HG02981 (cell line): Measurements from ENCODE around the gene GRAMD1B.

Experiments used
- ATAC-seq: cut with Tn5 transposase; IDR thresholded peaks from one replicate; pipeline ENCODE4 v1.9.1; 2021; ENCODE audit warnings: mild to moderate bottlenecking, moderate library complexity; ENCODE audit not compliant: unreplicated experiment

The GRAMD1B gene

DNA sequence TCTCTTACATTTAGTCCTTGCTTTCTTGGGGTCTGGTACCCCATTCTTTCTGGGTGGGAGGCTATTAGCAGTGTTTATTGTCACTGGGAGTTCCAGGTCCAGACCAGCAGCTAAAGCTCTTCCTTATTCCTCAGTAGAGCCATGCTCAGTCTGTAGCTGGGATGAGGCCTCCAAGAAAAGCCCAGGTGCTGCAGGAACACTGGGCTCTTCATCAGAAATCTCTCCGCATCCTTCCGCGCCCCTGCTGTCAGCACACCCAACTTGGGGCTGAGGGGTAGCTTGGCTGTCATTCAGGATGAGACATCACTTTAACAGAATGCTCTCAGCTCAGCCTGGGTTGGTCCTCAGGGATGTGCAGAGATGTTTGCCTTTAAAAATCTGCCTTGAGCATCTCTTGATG is 97.5 kb downstream of the GRAMD1B start:
- ATAC-seq: no peak

DNA sequence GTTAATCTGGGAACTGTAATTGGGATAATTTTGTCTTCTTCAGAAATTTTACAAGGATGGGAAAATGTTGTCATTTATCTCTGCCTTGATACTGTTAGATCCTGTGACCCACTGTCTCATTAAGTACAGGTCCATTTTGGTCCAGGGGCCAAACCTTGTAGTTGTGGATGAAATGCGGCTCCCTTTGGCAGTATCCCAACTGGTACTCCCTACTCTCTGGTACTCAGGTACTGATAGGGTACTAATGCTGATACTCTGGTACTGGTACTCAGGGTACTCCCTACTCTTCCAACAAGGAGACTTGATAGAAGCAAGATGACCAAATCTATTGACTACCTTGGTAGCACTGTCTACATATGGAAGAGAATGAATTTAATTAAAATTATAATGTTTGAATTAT is 97.9 kb downstream of the GRAMD1B start:
- ATAC-seq: no peak

GRCh38 chr11:123531325-123531724 is 101.3 kb downstream of the GRAMD1B start:
- ATAC-seq: no peak

DNA sequence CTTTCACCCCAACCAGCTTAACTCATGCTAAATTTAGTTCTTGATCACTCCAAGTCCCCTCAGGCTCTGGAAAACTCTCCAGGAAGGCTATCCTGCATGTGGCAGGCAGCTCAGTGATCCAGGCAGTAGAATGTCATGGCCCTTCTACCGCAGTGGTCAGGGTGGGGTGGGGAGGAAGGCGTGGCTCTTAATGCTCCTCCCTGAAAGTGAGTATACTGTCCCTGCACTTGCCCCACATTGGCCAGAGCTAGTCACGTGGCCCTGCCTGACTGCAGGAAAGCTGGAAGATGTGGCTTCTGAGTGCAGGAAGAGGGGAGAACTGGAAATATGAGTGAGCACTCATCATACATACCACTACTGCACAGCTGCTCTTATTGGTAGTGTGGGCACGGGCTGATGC is 102.1 kb downstream of the GRAMD1B start:
- ATAC-seq: no peak

DNA sequence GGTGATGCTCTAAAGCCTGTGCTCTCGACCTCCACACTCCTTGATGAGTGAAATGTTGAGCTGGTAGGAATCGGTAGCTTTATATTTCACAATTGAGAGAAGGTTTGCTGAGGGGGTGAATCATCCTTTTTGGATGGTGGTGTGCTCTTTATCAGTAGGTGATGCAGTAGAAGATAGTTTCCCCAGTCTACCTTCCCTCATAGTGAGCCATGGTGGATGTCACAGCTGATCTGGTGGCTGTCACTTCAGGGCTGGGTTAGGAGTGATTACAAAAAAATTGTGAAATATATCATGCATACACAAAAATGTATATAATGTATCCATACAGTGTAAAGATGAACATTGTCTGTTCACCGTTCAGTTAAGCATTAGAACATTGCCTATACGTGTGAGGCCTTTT is 105.3 kb downstream of the GRAMD1B start:
- no peak for ATAC-seq

GRCh38 chr11:123536690-123537437 is 106.8 kb downstream of the GRAMD1B start:
- no peak for ATAC-seq

GRCh38 chr11:123537726-123538125 is 107.7 kb downstream of the GRAMD1B start:
- ATAC-seq: no peak

- no peak for ATAC-seq
Observed at GRCh38 chr11:123543797-123544196, 113.7 kb downstream of the GRAMD1B start.

DNA sequence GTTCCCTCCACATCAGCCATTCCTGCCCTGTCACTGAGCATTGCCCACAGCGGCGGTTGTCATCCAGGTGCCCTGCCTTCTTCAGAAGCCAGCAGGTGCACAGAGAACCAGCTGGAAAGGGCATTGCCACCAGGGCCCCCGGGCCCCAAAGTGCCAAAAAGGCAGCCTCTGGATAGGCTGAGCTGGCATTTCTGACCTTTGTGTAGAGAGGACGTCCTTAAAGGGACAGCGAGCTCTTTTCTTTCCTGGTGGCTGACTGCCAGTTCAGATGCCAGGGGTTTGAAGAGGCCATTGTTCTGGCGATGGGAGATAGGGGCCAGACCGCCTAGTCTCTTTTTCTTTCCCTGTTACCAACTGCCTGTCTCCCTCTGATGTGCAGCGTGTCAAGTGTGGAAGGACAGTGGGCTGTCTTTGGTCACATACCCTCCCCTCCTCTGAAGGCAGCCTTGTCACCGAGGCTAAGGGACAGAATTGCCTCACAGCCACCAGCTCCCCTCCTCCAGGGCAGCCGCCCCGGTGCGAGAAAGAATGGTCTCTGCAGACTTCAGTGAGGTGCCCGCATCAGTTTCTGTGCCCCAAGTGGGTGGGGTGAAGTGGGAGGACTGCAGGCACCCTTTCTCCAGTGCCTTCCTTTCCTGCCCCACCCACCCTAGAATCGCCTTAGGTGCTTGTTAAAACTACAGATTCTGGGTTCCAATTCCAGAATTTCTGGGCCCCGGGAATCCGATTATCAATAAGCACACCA is 114.7 kb downstream of the GRAMD1B start:
- ATAC-seq: no peak

GRCh38 chr11:123545726-123546270 is 115.7 kb downstream of the GRAMD1B start:
- no peak for ATAC-seq

- no peak for ATAC-seq
Observed at GRCh38 chr11:123546515-123546914, 116.4 kb downstream of the GRAMD1B start.

DNA sequence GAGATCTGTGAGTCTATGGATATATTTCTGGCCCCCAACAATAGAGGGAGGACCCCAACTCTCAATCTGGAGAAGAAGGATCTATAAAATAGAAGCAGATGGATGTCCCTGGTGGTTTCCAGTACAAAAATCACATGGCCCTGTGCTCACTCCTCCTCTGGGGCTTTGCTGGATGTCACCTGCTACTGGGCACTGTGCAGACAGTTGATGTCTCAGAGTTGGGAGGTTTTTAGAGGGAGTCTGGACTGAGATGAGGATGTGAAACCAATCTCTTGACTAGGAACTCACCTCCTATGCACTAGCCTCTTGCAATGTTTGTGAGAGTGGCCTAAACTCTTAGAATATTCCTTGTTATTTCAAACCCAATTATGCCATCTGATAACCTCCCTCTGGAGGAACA is 117.1 kb downstream of the GRAMD1B start:
- peak; percentile 92 for ATAC-seq

GRCh38 chr11:123548774-123549173 is 118.7 kb downstream of the GRAMD1B start:
- no peak for ATAC-seq

DNA sequence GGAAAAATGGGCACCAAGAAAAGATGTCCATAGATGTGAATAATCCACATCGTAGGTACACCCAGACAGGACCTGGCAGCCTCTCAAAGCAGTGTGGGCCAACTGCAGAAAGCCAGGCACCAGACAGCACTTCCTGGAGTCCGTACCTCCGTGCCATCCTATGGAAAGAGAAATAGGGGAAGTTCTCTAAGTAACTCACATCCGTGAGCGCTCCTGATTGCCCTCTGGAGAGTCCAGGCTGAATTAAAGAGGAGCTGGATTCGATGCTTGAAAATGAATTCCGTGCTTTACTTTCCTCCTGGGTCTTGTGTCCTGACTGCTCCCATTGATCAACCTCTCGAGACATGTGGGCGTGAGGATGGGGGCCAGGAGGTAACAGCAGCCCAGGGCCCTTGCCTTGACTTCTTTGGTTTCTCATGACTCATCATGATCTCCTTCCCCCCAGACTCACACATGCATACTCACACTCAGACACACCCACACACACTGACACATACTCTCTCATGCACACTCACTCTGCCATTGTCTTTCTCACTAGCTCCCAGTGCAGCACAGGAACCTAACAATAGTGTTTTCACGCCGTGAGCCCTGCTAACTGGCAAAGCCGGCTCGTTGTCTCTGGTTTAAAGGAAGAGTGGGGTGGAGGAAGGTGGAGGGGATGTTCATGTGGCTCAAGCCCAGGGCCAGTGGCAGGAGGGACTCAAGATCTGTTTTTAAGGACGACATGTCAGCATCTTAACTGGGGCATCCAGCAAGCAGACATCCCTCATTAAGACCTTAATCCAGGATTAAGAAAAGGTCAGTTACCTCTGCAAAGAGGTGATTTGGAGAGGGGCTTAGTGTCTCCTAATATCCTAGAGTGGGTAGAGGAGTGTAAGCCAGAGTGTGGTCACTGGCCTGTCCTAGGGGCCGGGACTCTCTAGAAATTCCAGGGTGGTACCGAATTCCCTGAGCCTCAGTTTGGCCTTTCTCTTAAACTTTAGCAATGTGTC is 120.2 kb downstream of the GRAMD1B start:
- no peak for ATAC-seq

GRCh38 chr11:123551079-123551478 is 121.0 kb downstream of the GRAMD1B start:
- ATAC-seq: no peak

DNA sequence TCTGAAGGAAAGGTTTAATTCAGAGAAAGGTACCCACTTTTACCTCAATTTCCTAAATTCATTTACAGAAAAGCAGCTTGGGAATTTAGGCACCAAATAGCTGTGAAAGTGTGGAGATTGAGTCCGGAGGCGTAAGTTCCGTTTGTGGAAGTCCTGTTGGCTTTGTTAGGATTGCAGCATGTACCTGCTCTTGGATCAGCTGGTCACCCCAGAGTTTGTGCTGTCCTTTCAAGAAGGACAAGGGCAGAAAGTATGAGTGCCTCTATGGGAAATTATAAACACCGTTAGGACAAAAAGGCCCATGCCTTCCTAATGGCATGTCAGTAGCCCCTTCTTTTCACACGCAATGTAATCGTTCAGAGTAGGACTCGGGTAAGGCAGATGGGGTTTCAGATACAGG is 126.6 kb downstream of the GRAMD1B start:
- ATAC-seq: no peak

DNA sequence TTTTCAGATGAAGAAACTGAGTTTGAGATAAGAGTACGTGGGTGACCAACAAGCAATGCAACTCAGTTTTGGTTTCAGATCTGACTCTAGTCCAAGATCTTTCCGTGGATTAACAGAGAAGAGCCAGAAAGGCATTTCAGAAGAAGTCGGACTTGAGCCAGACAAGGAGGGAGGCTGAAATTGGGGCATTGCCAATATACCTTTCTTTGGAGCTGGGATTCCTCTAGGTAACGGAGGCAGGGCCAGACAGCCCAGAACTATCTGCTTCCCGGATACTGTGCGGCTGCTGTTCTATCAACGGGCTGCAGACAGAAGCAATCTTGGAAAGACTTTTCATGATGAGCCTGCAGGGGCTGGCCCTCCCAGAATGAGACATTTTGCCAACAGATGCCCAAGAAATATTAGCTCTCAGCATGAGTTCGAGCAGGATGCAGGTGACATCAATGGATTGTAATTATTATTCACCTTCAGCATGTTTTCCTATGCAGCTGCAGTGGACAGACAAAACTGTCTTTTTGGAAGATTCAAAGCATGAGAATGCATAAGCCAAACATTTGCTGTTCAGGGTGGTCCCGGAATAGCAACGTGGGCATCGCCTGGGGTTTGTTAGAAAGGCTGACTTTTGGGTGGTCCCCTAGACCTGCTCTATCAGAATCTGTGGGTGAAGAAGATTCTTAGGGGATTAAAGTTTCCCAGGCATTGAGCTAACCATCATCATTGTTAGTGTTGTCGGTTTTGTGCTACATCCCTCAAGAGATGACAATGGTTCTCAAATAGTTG is 128.7 kb downstream of the GRAMD1B start:
- no peak for ATAC-seq

DNA sequence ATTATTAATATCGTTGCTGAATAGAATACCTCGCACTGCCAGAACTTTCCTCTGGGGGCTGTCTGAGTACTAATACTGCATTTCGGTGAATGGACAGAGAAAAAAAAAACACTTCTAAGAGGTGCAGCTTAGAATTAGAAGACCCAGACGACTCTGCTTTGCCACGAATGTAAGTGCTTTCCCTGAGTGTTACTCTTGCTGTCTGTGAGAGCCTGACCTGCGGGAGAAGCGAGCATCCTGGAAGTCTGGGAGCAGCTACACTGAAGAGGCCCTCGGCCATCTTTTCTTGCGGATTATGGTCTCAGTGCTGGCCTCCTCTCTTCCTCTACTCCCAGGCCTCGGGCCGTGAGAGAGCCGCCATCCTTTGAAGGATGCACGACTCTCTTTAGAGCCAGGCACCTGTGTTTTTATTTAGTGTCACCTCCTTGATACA is 129.5 kb downstream of the GRAMD1B start:
- ATAC-seq: no peak

GRCh38 chr11:123560006-123560405 is 129.9 kb downstream of the GRAMD1B start:
- ATAC-seq: no peak

DNA sequence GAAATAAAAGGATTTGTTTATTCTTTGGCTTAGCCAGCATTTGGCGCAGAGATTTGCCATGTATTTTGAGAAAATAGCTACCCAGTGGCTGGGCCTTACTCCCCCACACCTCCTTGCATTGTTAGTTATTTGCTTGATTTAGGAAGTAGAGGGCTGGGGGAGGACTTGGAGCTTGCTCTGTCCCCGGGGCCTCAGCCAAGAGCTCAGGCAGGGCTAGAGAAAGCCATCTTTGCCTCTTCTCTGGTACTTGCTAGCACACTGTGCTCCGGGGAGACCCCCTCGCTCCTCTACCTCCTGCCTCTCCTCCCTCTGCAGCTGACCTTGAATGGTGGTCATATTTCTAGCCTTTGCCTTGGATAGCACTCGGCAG is 131.3 kb downstream of the GRAMD1B start:
- ATAC-seq: no peak
